ENCODE measurements around the gene MLN.

MLN gene

DNA sequence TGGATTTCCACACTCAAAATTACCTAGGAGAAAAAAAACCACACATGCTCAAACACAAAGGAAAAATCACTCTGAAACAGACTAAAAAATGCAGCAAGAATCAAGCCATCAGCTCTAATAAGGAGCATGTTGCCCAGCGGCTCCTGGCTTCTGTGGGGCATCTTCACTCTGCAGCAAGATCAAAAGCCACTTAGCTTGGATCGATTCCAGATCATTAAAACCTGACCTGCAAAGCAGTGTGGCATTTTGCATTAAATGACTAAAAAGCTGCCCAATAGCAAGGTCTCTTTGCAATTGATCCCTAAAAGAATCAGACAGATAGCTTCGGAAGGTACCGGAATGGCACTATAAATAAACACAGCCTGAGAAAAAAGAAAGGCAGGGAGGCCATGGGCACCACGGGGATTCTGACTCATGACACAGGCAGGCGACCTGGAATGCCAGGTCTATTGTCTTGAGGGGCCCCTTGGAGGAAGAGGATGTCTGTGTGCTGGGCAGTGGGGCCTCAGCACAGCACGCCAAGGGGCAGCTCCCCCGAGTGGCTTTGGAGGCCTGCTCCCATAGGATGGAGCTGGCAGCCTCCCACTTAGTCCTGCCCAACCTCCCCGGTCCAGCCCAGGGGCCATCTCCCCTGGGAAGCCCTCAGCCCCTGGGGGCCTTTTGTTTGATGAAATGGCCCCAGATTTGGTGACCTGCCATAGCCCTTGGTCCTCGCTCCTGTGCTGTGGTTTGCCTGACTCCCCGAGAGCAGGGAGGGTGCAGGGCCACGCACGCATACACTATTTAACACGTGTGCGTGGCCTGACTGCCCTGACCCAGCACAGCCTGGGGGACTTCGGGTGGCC is 22.4 kb downstream of the MLN start:
- H3K27me3 ChIP-seq (ENCODE audit: insufficient read depth, low read length) = no peaks in the 10 kb centered on the region
- peaks cover 13% of the 10 kb centered on the region for H3K4me1 ChIP-seq (ENCODE audit: insufficient read depth, low read length, severe bottlenecking)

GRCh38 chr6:33779895-33780294 is 23.9 kb downstream of the MLN start:
- no peaks in the 10 kb centered on the region for H3K27me3 ChIP-seq (ENCODE audit: insufficient read depth, low read length)
- no peak overlapping the region for H3K4me3 ChIP-seq (ENCODE audit: low read depth, low read length, poor library complexity, severe bottlenecking)
- H4K20me1 ChIP-seq (ENCODE audit: insufficient read depth, low read length) = no peaks in the 10 kb centered on the region
- H3K4me2 ChIP-seq (ENCODE audit: low read length) = no peak overlapping the region
- H3K9me3 ChIP-seq (ENCODE audit: low read length) = no peaks in the 10 kb centered on the region
- H3K27ac ChIP-seq (ENCODE audit: low read depth, low read length, poor library complexity, severe bottlenecking) = no peak overlapping the region
- H3K9me2 ChIP-seq (ENCODE audit: low read depth, low read length) = no peaks in the 10 kb centered on the region
- TF ChIP-seq CTCF (IDR thresholded peaks at IDR 0.05; ENCODE audit: low read length) (no peak), EZH2 (IDR thresholded peaks at IDR 0.05; ENCODE audit: borderline replicate concordance, low read length) (no peak)
- H3K36me3 ChIP-seq (ENCODE audit: insufficient read depth, low read length) = peaks cover 97% of the 10 kb centered on the region
- no peak overlapping the region for H2AFZ ChIP-seq (ENCODE audit: low read length)
- H3F3A ChIP-seq (ENCODE audit: insufficient read depth, low read length) = no peaks in the 10 kb centered on the region
- H3K9ac ChIP-seq (ENCODE audit: low read length) = no peak overlapping the region
- H3K79me2 ChIP-seq (ENCODE audit: insufficient read depth, low read length) = no peaks in the 10 kb centered on the region
- H3K4me1 ChIP-seq (ENCODE audit: insufficient read depth, low read length, severe bottlenecking) = no peaks in the 10 kb centered on the region

More for the DNA sequence above, 22.4 kb downstream of the MLN start:
- Histone ChIP-seq H4K20me1 (ENCODE audit: insufficient read depth, low read length) (no peaks in the 10 kb centered on the region), H3F3A (ENCODE audit: insufficient read depth, low read length) (no peaks in the 10 kb centered on the region), H3K79me2 (ENCODE audit: insufficient read depth, low read length) (no peaks in the 10 kb centered on the region), H3K4me2 (ENCODE audit: low read length) (no peak overlapping the region), H3K9me3 (ENCODE audit: low read length) (no peaks in the 10 kb centered on the region), H3K36me3 (ENCODE audit: insufficient read depth, low read length) (peaks cover 84% of the 10 kb centered on the region), H3K9me2 (ENCODE audit: low read depth, low read length) (no peaks in the 10 kb centered on the region), H3K9ac (ENCODE audit: low read length) (no peak overlapping the region), H2AFZ (ENCODE audit: low read length) (no peak overlapping the region), H3K27ac (ENCODE audit: low read depth, low read length, poor library complexity, severe bottlenecking) (no peak overlapping the region), H3K4me3 (ENCODE audit: low read depth, low read length, poor library complexity, severe bottlenecking) (no peak overlapping the region)
- TF ChIP-seq CTCF (IDR thresholded peaks at IDR 0.05; ENCODE audit: low read length) (no peak), EZH2 (IDR thresholded peaks at IDR 0.05; ENCODE audit: borderline replicate concordance, low read length) (no peak)

DNA sequence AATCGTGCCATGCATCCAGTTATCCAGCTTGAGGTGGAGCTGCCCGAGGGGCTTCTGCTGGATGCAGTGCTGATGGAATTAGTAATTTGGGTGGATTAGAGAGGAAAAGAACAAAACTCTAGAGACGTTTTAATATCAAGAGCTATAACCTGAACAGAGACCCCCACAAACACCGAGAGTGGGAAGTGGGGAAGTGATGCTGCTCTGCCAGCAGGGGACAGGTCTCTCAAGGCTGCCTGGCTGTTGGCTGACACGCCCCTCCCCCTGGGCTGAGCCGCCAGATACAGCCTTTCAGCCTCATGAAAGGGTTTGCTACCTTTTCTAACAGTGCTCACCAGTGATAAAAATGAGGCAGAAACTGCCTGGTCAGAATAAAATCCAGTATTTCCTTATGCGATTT is 24.5 kb downstream of the MLN start:
- H2AFZ ChIP-seq (ENCODE audit: low read length) = no peak overlapping the region
- H3K4me2 ChIP-seq (ENCODE audit: low read length) = no peak overlapping the region
- H3K4me3 ChIP-seq (ENCODE audit: low read depth, low read length, poor library complexity, severe bottlenecking) = no peak overlapping the region
- no peaks in the 10 kb centered on the region for H3K4me1 ChIP-seq (ENCODE audit: insufficient read depth, low read length, severe bottlenecking)
- no peak overlapping the region for H3K9ac ChIP-seq (ENCODE audit: low read length)
- H3K9me2 ChIP-seq (ENCODE audit: low read depth, low read length) = no peaks in the 10 kb centered on the region
- H3K79me2 ChIP-seq (ENCODE audit: insufficient read depth, low read length) = no peaks in the 10 kb centered on the region
- no peak overlapping the region for H3K27ac ChIP-seq (ENCODE audit: low read depth, low read length, poor library complexity, severe bottlenecking)
- H4K20me1 ChIP-seq (ENCODE audit: insufficient read depth, low read length) = no peaks in the 10 kb centered on the region
- no peaks in the 10 kb centered on the region for H3F3A ChIP-seq (ENCODE audit: insufficient read depth, low read length)
- H3K9me3 ChIP-seq (ENCODE audit: low read length) = no peaks in the 10 kb centered on the region
- H3K36me3 ChIP-seq (ENCODE audit: insufficient read depth, low read length) = peaks cover 97% of the 10 kb centered on the region
- TF ChIP-seq CTCF (IDR thresholded peaks at IDR 0.05; ENCODE audit: low read length) = no peak
- TF ChIP-seq EZH2 (IDR thresholded peaks at IDR 0.05; ENCODE audit: borderline replicate concordance, low read length) = no peak
- H3K27me3 ChIP-seq (ENCODE audit: insufficient read depth, low read length) = no peaks in the 10 kb centered on the region
